Activated CD4-positive, alpha-beta T cell treated with anti-CD3 and anti-CD28 coated beads for 24 hours (primary cell): ENCODE results near the gene FREM2.

Experiments
- DNase-seq, 2 donors: peaks; one replicate each; pipeline ENCODE4 v3.0.0-alpha.2; 2020; ENCODE audit warnings: low read depth in 2 of 2

FREM2 gene

DNA sequence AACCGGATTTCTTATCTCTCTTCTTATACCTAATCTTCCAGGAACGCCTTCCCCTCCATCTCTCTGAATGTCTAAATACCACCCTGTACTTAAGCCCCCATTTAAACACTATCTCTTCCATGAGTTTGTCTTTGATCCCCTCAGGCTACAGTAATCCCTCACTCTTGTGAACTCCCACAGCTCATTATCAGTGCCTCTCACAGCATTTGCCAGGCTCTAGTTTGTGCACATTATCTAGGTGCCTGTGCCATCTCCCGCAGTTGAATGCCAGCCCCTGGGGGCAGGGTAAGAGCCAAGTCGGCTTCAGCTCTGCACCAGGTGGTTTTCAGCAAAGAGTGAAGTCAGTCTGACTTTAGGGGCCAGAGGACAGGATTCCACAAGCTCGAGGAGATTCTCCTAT lies 71.4 kb downstream of the FREM2 start:
- no peak for DNase-seq

DNA sequence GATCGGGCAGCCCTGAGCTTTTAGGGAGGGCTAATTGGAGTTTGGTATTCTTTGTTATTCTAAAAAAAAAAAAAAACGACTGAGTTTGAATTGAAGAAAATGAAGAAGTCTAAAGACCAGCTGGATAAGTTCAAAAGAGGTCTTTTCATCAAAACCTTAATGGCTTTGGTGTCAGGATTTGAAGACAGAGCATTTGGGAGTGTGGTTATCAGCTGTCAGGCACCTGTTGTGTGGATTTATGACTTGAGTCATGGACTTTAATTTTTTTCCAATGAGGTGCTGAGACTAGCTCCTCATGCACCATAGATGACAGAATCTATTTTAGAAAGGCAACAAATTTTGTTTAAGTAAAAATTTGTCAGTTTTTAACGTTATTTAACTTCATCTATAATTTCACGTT lies 72.5 kb downstream of the FREM2 start:
- no peak for DNase-seq

DNA sequence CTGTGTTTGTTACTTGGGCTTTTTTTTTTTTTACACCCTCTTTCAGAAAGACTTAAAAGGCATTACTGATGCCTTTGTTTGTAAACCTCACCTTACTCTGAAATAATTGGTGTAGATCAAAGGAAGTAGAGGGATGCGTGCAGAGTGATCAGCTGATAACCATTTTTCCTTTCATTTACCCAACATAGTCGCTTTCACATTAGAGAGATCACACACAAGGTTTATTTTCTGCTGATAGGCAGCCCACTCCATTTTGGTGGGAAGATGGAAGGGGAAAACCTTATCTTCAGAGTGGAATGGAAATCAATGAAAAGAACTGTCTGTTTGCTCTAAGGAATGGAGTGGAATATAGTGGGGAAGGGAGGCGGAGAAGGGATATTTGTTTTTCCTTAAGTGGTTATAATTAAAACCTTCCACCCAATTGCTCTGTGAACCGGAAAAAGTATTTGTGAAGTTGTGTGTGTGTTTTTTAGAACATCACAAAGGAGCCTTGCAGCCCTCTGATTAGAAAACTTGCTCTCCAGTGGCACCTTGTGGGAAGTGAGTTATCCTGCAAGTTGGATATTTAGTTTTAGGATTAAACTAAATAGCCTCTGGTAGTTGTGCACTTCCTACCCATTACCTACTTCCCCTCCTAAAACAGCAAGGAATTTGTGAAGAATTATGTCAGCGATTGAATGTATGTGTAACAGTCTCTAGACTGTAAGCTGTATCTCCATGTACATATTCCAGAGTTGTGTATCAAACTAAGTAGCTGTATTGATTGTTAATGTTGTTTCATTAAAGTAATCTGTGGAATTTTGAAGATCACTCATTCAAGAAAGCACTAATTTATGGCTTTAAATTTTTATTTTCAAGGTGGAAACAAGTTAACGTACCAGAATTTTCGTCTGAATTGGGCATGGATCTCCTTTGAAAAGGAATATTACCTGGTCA lies 76.8 kb downstream of the FREM2 start:
- DNase-seq: no peak

DNA sequence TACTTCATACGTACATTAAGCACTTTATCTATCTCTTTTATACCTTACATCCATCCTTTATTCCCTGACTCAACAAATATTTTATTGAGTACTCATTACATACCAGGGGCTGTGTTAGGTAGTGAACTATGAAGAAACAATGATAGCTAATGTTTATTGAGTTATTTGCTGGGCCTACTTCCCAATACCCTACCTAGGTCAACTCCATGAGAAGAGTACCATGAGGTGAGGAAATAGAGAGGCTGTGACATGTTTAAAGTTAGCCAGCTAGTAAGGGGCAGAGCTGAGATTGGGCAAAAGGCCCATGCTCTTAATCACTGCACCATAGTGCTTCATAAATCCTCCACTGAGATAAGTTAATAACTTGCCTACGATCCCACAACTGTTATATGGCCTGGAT lies 79.9 kb downstream of the FREM2 start:
- DNase-seq: no peak

DNA sequence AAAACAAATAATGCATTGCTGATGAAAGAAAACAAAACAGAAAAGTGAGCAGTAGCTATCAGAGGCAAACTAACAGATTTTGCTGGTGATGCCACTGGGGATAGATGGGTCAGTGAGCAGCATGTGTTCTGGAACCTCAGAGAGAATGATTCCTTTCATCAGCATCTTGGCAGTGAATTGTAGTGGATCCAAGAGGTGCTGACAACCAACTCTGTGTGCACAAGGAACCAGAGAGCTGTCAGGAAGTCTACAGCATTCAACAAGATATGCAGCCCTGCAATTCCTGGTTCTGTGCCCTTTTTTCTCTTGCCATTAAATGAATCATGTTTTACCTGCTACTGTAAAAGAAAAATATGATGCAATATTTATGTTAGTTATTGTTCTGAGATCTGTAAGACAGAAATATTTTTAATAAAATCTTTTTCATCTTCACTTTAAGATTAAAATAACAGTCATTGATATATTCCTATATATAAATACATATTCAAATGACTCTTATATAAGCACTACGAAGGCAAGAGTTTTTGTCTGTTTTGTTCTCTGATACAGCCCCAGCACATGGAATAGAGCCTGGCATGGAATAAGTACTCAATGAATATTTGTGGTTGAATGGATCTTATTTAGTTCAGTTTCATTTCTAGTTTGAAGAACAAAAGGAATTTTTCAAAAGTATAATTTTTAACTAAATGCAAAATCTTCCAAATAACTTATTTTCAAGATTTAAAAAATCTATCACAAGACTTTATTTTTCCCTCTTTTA lies 80.8 kb downstream of the FREM2 start:
- no peak for DNase-seq

DNA sequence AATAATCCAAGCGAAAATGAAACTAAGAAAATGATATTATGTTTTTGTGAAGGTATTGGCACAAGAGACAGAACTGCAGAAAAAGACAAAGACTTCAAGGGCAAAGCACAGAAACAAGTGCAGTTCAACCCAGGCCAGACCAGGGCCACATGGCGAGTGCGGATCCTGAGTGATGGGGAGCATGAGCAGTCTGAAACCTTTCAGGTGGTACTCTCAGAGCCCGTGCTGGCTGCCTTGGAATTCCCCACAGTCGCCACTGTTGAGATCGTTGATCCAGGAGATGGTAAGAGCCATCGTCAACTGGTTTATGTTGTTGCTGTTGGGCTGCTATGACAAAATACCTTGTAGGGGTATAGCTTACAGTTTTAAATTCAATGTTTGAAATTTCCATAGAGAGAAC lies 82.6 kb downstream of the FREM2 start:
- DNase-seq: no peak

DNA sequence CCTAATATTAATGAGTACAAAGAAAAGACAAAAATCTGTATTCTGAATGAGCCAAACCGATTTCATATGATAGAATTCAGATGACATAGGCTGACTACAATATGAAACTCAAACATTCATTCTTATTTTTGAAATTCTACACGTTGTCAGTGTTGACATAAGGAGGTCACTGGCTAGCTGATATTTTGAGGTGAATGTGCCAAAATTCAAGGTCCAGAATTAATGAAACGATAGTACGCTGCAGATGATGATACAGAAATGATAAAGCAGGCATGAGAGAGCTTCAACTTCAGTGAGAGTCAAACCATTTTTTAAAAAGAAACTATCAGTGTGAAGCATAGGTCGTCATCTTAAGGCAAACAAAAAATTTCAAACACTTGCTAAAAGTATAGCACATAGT lies 88.2 kb downstream of the FREM2 start:
- DNase-seq: no peak

DNA sequence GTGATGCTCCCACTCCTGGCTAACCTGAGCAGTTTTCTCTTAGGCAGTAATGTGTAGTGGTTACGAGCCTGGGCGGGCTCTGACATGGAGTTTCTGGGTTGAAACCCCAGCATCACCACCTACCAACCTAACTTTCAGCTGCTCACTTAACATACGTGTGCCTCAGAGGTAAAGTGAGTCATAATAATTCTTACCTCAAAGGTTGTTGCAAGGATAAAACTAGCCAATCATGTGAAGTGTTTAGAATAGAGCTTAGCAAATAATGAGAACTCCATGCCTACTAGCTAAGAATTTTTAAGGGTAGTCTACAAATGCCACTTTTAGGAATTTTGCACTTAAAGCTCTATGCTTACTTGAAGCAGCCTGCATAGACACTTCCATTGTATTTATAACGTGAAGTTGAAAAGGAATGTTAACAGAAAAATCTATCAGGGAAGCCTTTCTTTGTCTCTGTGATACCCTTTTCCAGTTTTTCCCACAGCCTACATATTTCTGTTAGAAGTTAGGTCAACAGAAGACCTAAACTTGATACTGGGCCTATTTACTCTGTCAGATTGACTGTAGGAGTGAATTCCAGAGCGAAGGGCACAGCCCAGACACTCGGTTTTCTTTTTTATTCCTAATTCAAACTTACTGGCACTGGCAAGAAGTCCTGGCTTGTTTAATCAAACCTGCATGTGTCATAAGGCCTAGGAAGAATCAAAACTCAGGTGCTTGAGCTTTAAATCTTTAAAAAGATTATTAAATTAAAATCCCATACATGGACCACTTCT lies 90.7 kb downstream of the FREM2 start:
- DNase-seq: no peak

DNA sequence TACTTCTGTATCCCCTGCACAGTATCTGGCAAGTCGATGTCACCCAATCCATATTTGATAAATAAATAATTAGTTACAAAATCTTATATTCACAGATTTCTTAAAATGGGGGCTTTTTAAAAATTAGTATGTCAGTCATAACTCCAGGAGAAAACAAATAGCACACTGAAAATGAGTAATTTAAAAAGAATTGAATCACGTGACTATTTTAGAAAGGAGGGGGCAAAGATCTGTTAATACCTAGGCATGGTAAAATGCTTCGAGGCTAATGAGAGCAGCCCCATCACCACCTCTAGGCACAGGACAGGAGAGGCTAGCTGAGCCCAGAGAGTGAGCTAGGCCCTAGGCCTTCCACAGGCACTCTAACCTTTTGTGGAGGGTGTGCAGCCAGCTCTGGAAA lies 94.7 kb downstream of the FREM2 start:
- no peak for DNase-seq

DNA sequence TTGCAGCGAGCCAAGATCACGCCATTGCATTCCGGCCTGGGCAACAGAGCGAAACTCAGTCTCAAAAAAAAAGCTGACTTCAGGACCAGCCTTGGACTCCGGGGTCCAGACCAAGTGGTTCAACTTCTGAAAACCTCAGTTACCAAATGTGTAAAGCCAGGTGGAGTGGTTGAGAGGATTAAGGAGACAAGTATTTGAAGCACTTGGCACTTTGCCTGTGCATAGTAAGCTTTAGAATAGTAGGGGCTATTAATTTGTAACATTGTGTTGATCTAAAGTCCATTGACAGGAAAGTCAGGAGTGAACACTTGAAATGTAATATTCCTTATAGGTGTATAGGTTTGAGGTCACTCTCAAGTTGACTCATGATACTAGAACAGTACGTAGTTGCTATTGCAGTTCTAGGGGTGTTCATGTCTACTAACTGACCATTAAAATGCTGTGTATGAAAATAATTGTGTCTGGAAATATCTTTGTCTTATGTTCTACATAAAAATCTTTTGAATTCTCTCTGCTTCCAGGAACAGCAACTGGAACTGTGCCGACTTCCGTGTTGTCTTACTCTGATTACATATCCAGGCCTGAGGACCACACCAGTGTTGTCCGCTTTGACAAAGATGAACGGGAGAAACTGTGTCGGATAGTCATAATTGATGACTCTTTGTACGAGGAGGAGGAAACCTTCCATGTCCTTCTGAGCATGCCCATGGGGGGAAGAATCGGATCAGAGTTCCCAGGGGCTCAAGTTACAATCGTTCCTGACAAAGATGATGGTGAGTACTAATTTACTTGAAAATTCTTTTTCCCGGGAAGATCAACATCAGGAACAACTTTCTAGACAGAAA lies 97.4 kb downstream of the FREM2 start:
- no peak for DNase-seq

DNA sequence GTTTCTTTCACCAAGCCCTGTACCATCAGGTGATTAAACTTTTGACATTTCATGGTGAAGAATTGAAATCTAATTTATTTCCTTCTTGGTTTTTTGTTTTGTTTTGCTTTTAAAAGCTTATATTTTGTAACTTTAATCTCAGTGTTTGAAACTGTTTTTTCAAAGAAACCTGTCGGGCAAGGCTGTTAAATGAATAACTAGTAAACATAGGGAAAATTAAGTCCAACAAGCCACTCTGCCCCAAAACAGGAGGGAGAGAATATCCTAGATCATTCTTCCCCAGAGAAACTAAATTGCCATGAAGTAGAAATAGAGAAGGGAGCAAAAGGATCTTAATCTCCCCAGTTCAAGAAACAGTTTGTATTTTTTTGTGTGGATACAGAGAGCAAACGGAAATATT lies 98.2 kb downstream of the FREM2 start:
- no peak for DNase-seq

DNA sequence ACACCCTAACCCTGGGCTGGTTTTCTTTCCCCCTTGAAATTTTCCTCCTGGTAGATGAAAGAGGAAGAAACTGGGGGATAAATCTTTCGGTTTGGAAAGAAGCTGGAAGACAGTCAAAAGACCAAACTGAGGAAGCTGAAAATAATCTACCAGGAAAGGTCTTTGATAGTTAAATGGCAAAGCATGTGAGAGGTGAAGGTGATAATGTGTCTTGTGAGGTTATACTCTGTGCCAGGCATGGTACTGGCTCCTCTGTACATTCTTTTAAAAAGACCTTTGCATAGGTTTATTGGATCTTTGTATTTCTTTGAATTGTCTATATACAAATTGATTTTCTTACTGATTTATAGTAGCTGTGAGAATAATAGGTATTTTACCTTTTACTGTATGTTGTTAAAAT lies 98.6 kb downstream of the FREM2 start:
- no peak for DNase-seq

DNA sequence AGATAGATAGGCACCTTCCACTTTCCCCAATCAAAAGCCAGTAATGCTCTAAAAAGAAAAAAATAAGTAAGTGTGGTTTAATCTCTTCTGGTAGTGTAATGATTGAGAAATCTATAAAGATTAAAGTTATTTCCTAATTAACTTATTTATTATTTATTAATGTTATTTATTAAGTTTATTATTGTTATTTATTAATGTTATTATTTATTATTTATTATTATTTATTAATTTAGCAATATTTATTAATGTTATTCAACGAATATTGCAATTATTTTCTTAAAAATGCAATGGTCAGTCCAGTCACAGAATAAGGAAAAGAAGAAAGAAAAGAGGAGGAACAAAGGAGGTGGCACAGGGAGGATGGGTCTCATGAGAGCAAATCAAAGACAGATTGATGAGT lies 100.7 kb downstream of the FREM2 start:
- DNase-seq: no peak

DNA sequence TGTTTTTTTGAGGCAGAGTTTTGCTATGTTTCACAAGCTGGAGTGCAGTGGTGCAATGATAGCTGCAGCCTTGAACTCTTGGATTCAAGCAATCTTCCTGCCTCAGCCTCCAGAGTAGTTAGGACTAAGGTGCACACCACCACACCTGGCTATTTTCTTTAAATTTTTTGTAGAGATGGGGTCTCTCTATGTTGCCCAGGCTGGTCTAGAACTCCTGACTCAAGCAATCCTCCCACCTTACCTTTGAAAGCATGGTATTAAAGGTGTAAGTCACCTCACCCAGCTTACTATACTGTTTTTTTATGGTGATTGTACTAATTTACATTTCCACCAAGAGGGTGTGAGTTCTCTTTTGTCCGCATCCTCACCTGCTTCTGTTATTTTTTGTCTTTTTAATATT lies 110.0 kb downstream of the FREM2 start:
- DNase-seq: no peak

DNA sequence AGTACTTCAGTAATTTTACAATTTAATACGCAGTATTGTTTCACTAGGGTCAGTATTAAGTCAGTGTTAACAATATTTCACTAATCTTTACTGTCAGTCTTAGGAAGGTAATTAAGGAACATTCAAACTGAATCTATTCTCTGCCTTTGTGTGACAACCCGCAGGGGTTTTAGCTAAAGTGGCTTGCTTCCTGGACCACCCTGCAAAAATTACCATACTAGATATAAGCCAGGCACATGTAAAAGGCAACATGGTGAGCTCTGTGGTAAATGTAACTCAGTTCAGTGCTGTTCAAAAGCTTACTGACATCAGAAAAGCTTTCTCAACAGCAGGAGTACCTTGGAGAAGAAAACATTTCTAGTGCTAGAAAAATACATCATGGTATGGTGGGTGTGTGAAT lies 116.7 kb downstream of the FREM2 start:
- no peak for DNase-seq

DNA sequence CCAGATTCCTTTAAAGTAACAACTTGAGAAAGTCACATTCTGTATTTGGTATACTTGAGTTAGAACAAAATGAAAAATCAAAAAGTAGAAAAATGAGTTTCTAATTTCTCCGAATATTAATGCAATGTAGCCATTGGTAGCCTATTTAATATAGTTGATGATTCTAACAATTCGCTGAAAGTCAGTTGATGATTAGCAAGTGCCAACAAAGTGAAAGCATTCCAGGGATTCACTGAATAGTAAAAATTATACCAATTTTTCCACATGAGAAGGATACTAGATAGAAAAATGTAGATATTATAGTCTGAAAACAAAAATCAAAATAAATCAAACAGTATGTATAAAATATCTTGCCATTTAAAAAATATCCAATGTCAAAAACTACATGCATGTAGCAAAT lies 117.2 kb downstream of the FREM2 start:
- no peak for DNase-seq

DNA sequence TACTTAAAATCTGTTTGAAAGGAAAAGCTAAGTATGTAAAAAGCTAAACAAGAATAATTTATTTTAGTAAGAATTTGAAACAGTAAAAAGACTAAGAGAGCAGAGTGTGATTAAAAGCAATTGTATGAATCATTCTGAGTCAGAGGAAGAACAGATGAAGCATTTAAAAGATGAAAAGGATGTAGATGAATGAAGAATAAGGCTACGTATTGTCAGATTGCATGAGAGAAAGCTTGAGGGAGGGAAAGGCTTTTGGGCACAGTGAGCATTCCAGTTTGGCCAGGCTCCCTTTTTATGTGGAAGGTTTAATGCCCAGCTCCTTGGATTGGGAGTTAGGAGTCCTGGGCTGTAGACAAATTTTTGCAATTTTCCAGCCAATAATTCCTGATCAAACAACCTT lies 117.7 kb downstream of the FREM2 start:
- DNase-seq: no peak

DNA sequence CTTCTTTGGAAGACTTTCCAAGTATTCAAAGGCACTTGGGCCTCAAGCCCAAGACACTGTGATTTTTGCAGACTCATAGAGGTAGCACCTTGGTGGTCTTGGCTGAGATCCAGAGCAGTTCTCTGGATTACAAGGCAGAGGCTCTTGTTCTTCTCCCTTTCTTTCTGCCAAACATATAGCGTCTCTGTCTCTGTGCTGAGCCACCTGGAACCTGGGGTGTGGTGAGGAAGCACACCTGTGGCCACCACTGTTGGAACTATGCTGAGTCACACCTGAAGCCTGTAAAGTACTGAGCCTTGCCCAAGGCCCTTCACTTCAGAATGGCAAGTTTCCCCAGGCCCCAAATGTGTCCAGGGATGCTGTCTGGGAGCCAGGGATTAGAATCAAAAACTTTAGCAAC lies 127.5 kb downstream of the FREM2 start:
- no peak for DNase-seq

DNA sequence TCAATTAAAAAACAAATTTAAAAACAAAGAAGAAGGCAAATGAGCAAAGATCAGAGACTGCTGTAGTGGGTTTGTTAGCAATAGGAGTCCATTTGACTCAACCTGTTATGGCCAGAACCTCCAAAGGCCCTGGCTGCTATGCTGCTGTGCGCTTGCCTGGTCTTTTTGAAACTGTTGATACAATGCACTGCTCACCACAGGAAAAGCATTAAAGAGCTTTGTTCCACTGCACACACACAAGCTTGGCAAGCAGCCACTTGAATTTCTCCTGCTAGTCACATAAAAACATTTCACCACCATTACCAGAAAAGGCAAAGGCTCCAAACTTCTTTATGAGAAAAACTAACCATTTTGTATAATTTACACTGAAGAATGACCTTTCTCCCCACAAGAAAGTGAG lies 132.2 kb downstream of the FREM2 start:
- no peak for DNase-seq

DNA sequence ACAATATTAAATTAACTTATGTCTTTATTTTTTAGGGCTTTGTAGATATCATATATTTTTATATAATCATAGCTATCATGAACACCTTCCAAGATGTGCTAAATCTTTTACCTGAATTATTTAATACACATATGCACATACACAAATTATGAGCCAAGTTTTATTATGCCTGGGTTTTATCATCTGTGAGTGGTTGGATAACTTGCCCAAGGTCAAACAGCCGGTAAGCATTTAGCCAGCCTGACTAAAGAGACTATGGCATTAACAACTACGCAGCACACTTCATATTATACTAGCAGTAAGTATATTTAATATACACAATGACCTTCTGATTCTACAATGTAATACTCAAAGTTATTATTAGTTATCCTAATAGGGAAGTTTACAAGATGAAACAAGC lies 132.7 kb downstream of the FREM2 start:
- DNase-seq: no peak

DNA sequence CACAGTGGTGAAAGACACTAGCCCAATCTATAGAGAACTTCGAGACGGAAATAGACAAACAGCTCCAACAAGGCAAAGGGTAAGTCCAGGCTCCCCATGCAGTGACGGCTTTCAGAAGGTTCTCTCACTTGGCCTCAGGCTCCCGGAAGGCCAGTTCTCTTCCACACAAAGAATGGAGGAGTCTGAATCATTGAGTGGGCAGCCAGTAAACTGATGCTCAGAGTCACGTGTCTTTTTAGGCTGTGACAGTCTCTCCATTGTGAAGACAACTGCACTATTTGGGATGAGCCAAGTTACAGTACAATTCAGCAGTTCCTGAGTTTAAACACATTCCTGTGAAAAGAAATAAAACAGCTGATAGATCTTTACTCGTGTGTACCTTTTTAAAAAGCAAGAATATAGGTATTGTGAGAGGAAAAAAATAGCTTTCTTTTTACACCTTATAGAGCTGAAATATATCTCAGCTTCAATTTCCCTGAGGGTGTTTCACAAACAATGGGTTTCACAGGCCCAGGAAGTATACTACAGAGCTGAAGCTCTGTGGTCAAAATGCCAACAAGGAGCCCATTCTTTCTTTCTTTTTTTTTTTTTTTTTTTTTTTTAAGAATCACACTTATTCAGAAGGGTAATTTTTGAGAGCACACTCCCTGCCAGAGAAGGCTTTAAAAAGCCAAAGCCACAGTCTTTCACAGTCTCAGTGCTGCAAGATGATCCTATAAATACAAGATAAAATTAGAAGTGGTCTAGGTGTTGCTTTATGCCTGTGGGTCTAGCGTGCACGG lies 135.1 kb downstream of the FREM2 start:
- no peak for DNase-seq
